ENCODE data around the gene FANCE.
A peak's percentile ranks its signal among the peaks of the same experiment; 100 is the strongest.

The FANCE gene

DNA sequence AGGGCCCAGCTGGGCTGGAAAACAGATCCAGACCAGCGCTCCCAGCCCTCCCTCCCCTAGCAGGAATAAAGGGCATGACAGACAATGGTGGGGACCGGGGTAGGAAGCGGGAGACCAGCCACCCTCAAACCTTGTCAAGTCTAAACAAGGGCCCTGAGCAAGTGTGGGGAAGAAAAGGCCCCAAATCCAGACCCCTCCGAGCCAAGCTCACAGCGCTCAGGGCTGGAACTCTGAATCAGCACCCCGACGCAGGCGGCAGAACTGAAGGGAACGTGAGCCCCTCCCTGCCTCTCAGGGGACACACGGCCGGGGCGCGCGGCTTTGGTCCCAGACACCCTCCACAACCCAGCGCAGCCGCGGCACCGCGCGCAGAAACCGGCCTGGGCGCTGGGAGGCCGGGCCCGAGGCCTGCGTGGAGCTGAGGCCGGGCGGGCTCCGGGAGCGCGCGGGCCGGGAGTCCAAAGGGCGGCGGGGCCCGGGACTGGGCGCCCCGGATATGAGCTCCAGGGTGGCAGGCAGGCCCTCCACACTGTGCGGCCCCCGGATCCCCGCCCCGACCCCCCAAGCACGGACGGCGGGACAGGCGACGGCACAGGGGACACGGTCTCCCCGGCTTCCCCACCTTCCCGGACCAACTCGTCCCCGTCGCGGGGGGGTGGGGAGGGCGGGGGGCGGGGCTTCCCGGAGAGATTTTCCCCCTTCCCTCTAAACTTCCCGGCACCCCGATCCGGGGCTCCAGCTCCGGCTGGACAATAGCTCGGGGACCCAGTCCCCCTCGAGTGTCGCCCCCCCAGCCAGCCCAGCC is 44.1 kb downstream of the FANCE start:
- TF ChIP-seq, protein P1, sequence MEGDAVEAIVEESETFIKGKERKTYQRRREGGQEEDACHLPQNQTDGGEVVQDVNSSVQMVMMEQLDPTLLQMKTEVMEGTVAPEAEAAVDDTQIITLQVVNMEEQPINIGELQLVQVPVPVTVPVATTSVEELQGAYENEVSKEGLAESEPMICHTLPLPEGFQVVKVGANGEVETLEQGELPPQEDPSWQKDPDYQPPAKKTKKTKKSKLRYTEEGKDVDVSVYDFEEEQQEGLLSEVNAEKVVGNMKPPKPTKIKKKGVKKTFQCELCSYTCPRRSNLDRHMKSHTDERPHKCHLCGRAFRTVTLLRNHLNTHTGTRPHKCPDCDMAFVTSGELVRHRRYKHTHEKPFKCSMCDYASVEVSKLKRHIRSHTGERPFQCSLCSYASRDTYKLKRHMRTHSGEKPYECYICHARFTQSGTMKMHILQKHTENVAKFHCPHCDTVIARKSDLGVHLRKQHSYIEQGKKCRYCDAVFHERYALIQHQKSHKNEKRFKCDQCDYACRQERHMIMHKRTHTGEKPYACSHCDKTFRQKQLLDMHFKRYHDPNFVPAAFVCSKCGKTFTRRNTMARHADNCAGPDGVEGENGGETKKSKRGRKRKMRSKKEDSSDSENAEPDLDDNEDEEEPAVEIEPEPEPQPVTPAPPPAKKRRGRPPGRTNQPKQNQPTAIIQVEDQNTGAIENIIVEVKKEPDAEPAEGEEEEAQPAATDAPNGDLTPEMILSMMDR (IDR thresholded peaks at IDR 0.05; ENCODE audit: low read depth, low read length), result no peak
- H3K4me3 ChIP-seq (ENCODE audit: low read depth, low read length), result peak overlapping the region; percentile 75

GRCh38 chr6:35496841-35497570 is 44.9 kb downstream of the FANCE start, which contains the start of gene TEAD3:
Gene TEAD3 (minus strand): TSS chr6:35497079.
- TF ChIP-seq, protein P1 (IDR thresholded peaks at IDR 0.05; ENCODE audit: low read depth, low read length), result no peak
- H3K4me3 ChIP-seq (ENCODE audit: low read depth, low read length), result peak within 1 kb of the TSS; percentile 75

DNA sequence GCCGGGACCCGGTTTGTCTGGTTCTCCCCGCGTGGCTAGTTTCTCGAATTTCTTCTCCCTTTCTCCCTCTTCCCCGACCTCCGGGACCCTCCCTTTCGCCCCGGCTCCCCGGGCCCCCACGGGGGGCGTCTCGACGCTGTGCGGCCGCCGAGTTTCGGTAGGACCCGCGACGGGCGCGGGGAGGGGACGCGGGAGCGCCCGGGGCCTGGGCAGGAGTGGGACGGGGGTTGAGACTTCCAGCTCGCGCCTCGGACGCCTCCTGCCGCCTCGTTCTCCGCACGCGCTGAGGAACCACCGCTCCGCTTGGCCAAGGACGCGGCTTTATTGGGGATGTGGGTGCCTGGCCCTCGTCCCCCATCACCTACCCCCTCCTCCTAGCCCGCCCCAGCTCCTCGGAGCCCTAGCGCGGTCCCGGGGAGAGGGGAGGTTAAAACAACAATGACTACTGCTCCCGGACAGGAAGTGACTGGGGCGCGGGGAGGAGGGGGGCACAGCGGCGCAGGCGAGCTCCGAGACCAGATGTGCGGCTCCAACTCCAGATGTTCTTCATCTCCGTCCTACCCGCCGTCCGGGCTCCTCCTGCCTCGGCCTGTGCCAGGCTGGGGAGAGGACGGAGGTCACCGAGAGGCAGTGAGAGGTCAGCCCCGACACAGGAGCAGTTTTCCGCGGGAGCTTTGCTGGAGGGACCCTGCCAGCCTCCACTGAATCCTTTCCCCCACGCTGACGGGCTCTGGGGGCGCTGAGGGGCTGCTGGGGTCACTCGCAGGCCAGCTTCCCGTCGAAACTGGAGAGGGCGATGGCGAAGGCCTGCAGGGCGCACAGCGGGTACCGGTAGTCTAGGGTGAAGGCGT is 45.7 kb downstream of the FANCE start:
- H3K4me3 ChIP-seq (ENCODE audit: low read depth, low read length), result peak overlapping the region; percentile 74
- TF ChIP-seq, protein P1 (IDR thresholded peaks at IDR 0.05; ENCODE audit: low read depth, low read length), result no peak

- H3K4me3 ChIP-seq (ENCODE audit: low read depth, low read length), result peak overlapping the region; percentile 74
- TF ChIP-seq, protein P1 (IDR thresholded peaks at IDR 0.05; ENCODE audit: low read depth, low read length), result no peak
These were observed 46.4 kb downstream of the FANCE start for GRCh38 chr6:35498422-35499067.

GRCh38 chr6:35499372-35499771 is 47.2 kb downstream of the FANCE start:
- TF ChIP-seq, protein P1 (IDR thresholded peaks at IDR 0.05; ENCODE audit: low read depth, low read length), result no peak
- no peak overlapping the region for H3K4me3 ChIP-seq (ENCODE audit: low read depth, low read length)

DNA sequence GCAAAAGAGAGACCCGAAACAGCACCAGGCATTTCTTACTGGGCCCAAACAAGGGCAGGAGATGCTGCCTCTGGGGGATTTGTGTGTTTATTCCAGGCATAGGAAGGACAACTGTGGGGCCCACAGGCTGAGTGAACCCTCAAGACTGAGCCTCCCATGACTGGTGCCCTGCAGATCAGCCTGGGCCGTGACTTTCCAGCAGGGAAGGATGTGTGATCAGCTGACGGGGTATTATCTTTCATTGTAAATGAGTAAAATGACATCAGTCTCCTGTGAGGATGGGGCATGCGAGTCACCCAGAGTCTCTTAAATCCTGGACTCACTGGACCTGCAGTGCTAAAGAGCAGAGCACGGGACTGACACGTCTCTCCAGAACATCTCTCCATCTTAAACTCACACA is 48.6 kb downstream of the FANCE start:
- no peak overlapping the region for H3K4me3 ChIP-seq (ENCODE audit: low read depth, low read length)
- TF ChIP-seq, protein P1 (IDR thresholded peaks at IDR 0.05; ENCODE audit: low read depth, low read length), result no peak

Data from WI38 (cell line).